HEK293 (cell line): ENCODE measurements around the gene ANO2.

ENCODE experiments used
- CTCF ChIA-PET: fragments of 350-600 bp; formaldehyde crosslinking; extraction: SDS; loops from one replicate; lab custom pipeline; 2021; ENCODE audit warnings: antibody characterized with exemption; lab: Yijun Ruan, JAX
- POLR2A ChIA-PET: fragments of 300-600 bp; formaldehyde crosslinking; extraction: SDS; loops from one replicate; lab custom pipeline; 2020; ENCODE audit warnings: antibody characterized with exemption, inconsistent platforms; lab: Yijun Ruan, JAX
- H3K27ac ChIP-seq: fragments of 200-500 bp; sonication (Bioruptor generic); 2 replicates; pipeline ENCODE4 v1.5.1; 2014; ENCODE audit warnings: low read depth, low read length, control low read depth, inconsistent platforms; ENCODE audit errors: extremely low read depth
- H3K36me3 ChIP-seq, 2 experiments: fragments of 200-500 bp in 1 of 2; sonication (Bioruptor generic) in 1 of 2; 1 replicate in 1 of 2; 2 replicates in 1 of 2; pipeline ENCODE4 v1.5.1; 2014 to 2017; ENCODE audit warnings: inconsistent platforms in 2 of 2, low read length in 2 of 2; ENCODE audit not compliant: control insufficient read depth in 2 of 2, insufficient read depth in 1 of 2
- H3K4me1 ChIP-seq: fragments of 200-500 bp; sonication (Bioruptor generic); 2 replicates; pipeline ENCODE4 v1.5.1; 2014; ENCODE audit warnings: mild to moderate bottlenecking, low read length, inconsistent platforms; ENCODE audit not compliant: control insufficient read depth, insufficient read depth
- H3K4me3 ChIP-seq: 2 replicates; pipeline ENCODE4 v1.5.1; 2011; ENCODE audit warnings: low read depth, mild to moderate bottlenecking, control low read depth, low read length, moderate library complexity
- H3K9me3 ChIP-seq: fragments of 200-500 bp; sonication (Bioruptor generic); 2 replicates; pipeline ENCODE4 v1.5.1; 2014; ENCODE audit warnings: low read depth, low read length, inconsistent platforms; ENCODE audit not compliant: control insufficient read depth, insufficient read depth
- GLI4 ChIP-seq: fragments of 450-650 bp; formaldehyde crosslinking; IDR thresholded peaks from 2 replicates; pipeline ENCODE4 v1.5.1; 2016; ENCODE audit warnings: missing biosample characterization, missing genetic modification characterization
- KLF7 ChIP-seq: fragments of 450-650 bp; formaldehyde crosslinking; IDR thresholded peaks from 2 replicates; pipeline ENCODE4 v1.5.1; 2016; ENCODE audit warnings: missing biosample characterization, missing genetic modification characterization, borderline replicate concordance
- PRDM10 ChIP-seq: fragments of 450-650 bp; formaldehyde crosslinking; IDR thresholded peaks from 2 replicates; pipeline ENCODE4 v1.5.1; 2016; ENCODE audit warnings: missing biosample characterization, missing genetic modification characterization
- ZBTB49 ChIP-seq: fragments of 450-650 bp; formaldehyde crosslinking; IDR thresholded peaks from 2 replicates; pipeline ENCODE4 v1.5.1; 2016; ENCODE audit warnings: missing biosample characterization, missing genetic modification characterization, low read depth
- ZNF18 ChIP-seq: fragments of 450-650 bp; formaldehyde crosslinking; IDR thresholded peaks from 2 replicates; pipeline ENCODE4 v1.5.1; 2016; ENCODE audit warnings: missing biosample characterization, missing genetic modification characterization
- ZNF202 ChIP-seq: fragments of 450-650 bp; formaldehyde crosslinking; IDR thresholded peaks from 2 replicates; pipeline ENCODE4 v1.5.1; 2016; ENCODE audit warnings: missing biosample characterization, missing genetic modification characterization, borderline replicate concordance
- ZNF23 ChIP-seq: fragments of 450-650 bp; formaldehyde crosslinking; IDR thresholded peaks from 2 replicates; pipeline ENCODE4 v1.5.1; 2016; ENCODE audit warnings: missing biosample characterization, missing genetic modification characterization, borderline replicate concordance
- ZNF274 ChIP-seq, 2 experiments: fragments of 200-500 bp in 1 of 2; fragments of 450-650 bp in 1 of 2; sonication (Bioruptor generic) in 1 of 2; formaldehyde crosslinking in 1 of 2; IDR thresholded peaks; 2 replicates each; pipeline versions ENCODE4 v1.5.1 to v1.6.1; 2014 to 2016; ENCODE audit warnings: borderline replicate concordance in 1 of 2, inconsistent platforms in 1 of 2, low read length in 1 of 2, missing biosample characterization in 1 of 2, missing genetic modification characterization in 1 of 2
- ZNF292 ChIP-seq: fragments of 450-650 bp; formaldehyde crosslinking; IDR thresholded peaks from 2 replicates; pipeline ENCODE4 v1.5.1; 2016; ENCODE audit warnings: low read depth, missing biosample characterization, missing genetic modification characterization, borderline replicate concordance
- ZNF341 ChIP-seq: fragments of 450-650 bp; formaldehyde crosslinking; IDR thresholded peaks from 2 replicates; pipeline ENCODE4; 2016; ENCODE audit warnings: low read depth, missing biosample characterization, missing genetic modification characterization
- ZNF449 ChIP-seq: fragments of 450-650 bp; formaldehyde crosslinking; IDR thresholded peaks from 2 replicates; pipeline ENCODE4 v1.5.1; 2017; ENCODE audit warnings: missing biosample characterization, mild to moderate bottlenecking, missing genetic modification characterization, moderate library complexity
- ZNF510 ChIP-seq: fragments of 450-650 bp; formaldehyde crosslinking; IDR thresholded peaks from 2 replicates; pipeline ENCODE4 v1.5.1; 2018; ENCODE audit warnings: mild to moderate bottlenecking, missing genetic modification characterization, missing biosample characterization; ENCODE audit not compliant: insufficient replicate concordance
- ZNF513 ChIP-seq: fragments of 450-650 bp; IDR thresholded peaks from 2 replicates; pipeline ENCODE4 v1.5.1; 2018; ENCODE audit warnings: missing biosample characterization, missing genetic modification characterization
- ZNF529 ChIP-seq: fragments of 450-650 bp; formaldehyde crosslinking; IDR thresholded peaks from 2 replicates; pipeline ENCODE4 v1.5.1; 2017; ENCODE audit warnings: missing genetic modification characterization, missing biosample characterization; ENCODE audit not compliant: insufficient replicate concordance
- ZNF645 ChIP-seq: fragments of 450-650 bp; formaldehyde crosslinking; IDR thresholded peaks from 2 replicates; pipeline ENCODE4; 2016; ENCODE audit warnings: missing biosample characterization, missing genetic modification characterization
- ZNF660 ChIP-seq: fragments of 450-650 bp; IDR thresholded peaks from 2 replicates; pipeline ENCODE4 v1.5.1; 2018; ENCODE audit warnings: missing biosample characterization, mild to moderate bottlenecking, missing genetic modification characterization
- ZNF670 ChIP-seq: fragments of 450-650 bp; formaldehyde crosslinking; IDR thresholded peaks from 2 replicates; pipeline ENCODE4 v1.5.1; 2016; ENCODE audit warnings: missing biosample characterization, missing genetic modification characterization, low read depth
- ZNF76 ChIP-seq: fragments of 450-650 bp; formaldehyde crosslinking; IDR thresholded peaks from 2 replicates; pipeline ENCODE4; 2016; ENCODE audit warnings: low read depth, missing biosample characterization, missing genetic modification characterization, borderline replicate concordance
- ZNF777 ChIP-seq: fragments of 450-650 bp; formaldehyde crosslinking; IDR thresholded peaks from 2 replicates; pipeline ENCODE4 v1.5.1; 2017; ENCODE audit warnings: missing biosample characterization, missing genetic modification characterization, borderline replicate concordance

ANO2 gene

GRCh38 chr12:5945071-5946008, at the start of gene ANO2 (continued):
- no peak for TF ChIP-seq ZBTB49
- TF ChIP-seq ZNF513 (tag by site-specific recombination), result no peak
- no peak for TF ChIP-seq ZNF510 (tag by site-specific recombination)

GRCh38 chr12:5989621-5990020, 44.6 kb upstream of the ANO2 start:
- no peak overlapping the region for H3K27ac ChIP-seq
- no peaks in the 10 kb centered on the region for H3K4me1 ChIP-seq
- H3K9me3 ChIP-seq, result no peaks in the 10 kb centered on the region
- ChIA-PET CTCF (interaction anchor here (0.5 to 11.5 kb wide), 26 partner anchors 7 to 479 kb away, joined by 3 to 349 read pairs (median 11); no protein-coding TSS in a partner anchor), POLR2A (interaction anchor here (0.6 kb wide), 1 partner anchor 555 kb away, joined by 5 read pairs; no protein-coding TSS in a partner anchor)
- H3K36me3 ChIP-seq, result no peaks in the 10 kb centered on the region
- no peak overlapping the region for H3K4me3 ChIP-seq
- no peak for TF ChIP-seq ZNF202 (tag by site-specific recombination)
- no peak for TF ChIP-seq ZNF449 (tag by site-specific recombination)
- TF ChIP-seq ZNF777 (tag by site-specific recombination), result no peak
- no peak for TF ChIP-seq ZNF670 (tag by site-specific recombination)
- no peak for TF ChIP-seq ZNF76 (tag by site-specific recombination)
- TF ChIP-seq ZNF274 (IDR thresholded peaks at IDR 0.05; ENCODE audit: low read length), result no peak
- no peak for TF ChIP-seq ZNF274 (tag by site-specific recombination; IDR thresholded peaks at IDR 0.05; ENCODE audit: borderline replicate concordance)
- TF ChIP-seq ZNF292 (tag by site-specific recombination), result no peak
- no peak for TF ChIP-seq ZNF18
- no peak for TF ChIP-seq ZNF23 (tag by site-specific recombination)
- no peak for TF ChIP-seq ZNF341
- TF ChIP-seq PRDM10 (tag by site-specific recombination), result no peak
- TF ChIP-seq KLF7 (tag by site-specific recombination), result no peak
- TF ChIP-seq ZNF660 (tag by site-specific recombination), result no peak
- no peak for TF ChIP-seq ZNF529
- TF ChIP-seq GLI4 (tag by site-specific recombination), result no peak
- no peak for TF ChIP-seq ZNF645 (tag by site-specific recombination)
